HCT116 (cell line): ENCODE data around the gene KLK8. TPM values are rescaled to one million over a fixed set of nuclear protein-coding genes. Genes with fewer than 3 reads are reported as not detected.

Source experiments
- ATAC-seq: fragments of 200-7000 bp; cut with Tn5 transposase; 2 replicates; pipeline ENCODE4 v1.9.1; 2020; ENCODE audit warnings: mild to moderate bottlenecking, moderate library complexity
- BruUV-seq: library from RNA; stranded (reverse); fragments of 400-500 nt; replicated peaks from 2 replicates; lab custom pipeline; 2021; lab: Mats Ljungman, UMichigan
- CTCF ChIA-PET: fragments of 300-600 bp; sonication (Branson Sonifier 250); formaldehyde crosslinking; loops from one replicate; lab custom pipeline; 2021; ENCODE audit warnings: antibody characterized with exemption; lab: Charles Lee
- POLR2A ChIA-PET: fragments of 300-600, 350-600 bp; sonication (Branson Sonifier 250); formaldehyde crosslinking; loops from one replicate; lab custom pipeline; 2021; ENCODE audit warnings: antibody characterized with exemption; lab: Charles Lee
- RAD21 ChIA-PET, 2 experiments: fragments of 300-600 bp; sonication (Branson Sonifier 250); formaldehyde crosslinking; loops; one replicate each; lab custom pipeline; 2023; ENCODE audit warnings: low total read pairs in 2 of 2; ENCODE audit not compliant: uncharacterized antibody in 2 of 2, unreplicated experiment in 2 of 2, low non-redundant PET in 1 of 2; lab: Charles Lee
- DNase-seq: peaks from one replicate; pipeline ENCODE4 v3.0.0-alpha.2; 2010; ENCODE audit warnings: low read depth, low spot score
- H2AFZ ChIP-seq: fragments of 200-600 bp; shearing (Covaris generic), sonication (generic); 2 replicates; pipeline ENCODE4 v1.6.1; 2017; ENCODE audit warnings: low read depth, mixed run types, mixed read lengths, antibody characterized with exemption, low read length; ENCODE audit not compliant: poor library complexity, severe bottlenecking
- H3K27ac ChIP-seq: 2 replicates; pipeline ENCODE4 v1.5.1; 2012; ENCODE audit warnings: low read depth, low read length
- H3K27me3 ChIP-seq: fragments of 200-600 bp; sonication (generic); 2 replicates; pipeline ENCODE4 v1.6.1; 2016; ENCODE audit warnings: mixed run types, low read length, mixed read lengths; ENCODE audit not compliant: insufficient read depth
- H3K36me3 ChIP-seq, 2 experiments: fragments of 200-500 bp in 1 of 2; fragments of 200-600 bp in 1 of 2; sonication (Bioruptor generic) in 1 of 2; sonication (generic) in 1 of 2; 2 replicates each; pipeline versions ENCODE4 v1.5.1 to v1.6.1; 2014 to 2016; ENCODE audit warnings: low read length in 2 of 2, inconsistent platforms in 1 of 2, mixed read lengths in 1 of 2, mixed run types in 1 of 2; ENCODE audit not compliant: insufficient read depth in 2 of 2, control insufficient read depth in 1 of 2
- H3K4me1 ChIP-seq, 2 experiments: fragments of 200-600 bp in 1 of 2; sonication (generic) in 1 of 2; 2 replicates each; pipeline versions ENCODE4 v1.5.1 to v1.6.1; 2012 to 2017; ENCODE audit warnings: low read length in 2 of 2, inconsistent platforms in 1 of 2, mild to moderate bottlenecking in 1 of 2, mixed read lengths in 1 of 2, mixed run types in 1 of 2, moderate library complexity in 1 of 2; ENCODE audit not compliant: insufficient read depth in 2 of 2, control insufficient read depth in 1 of 2
- H3K4me2 ChIP-seq: fragments of 200-600 bp; sonication (generic); 2 replicates; pipeline ENCODE4 v1.6.1; 2017; ENCODE audit warnings: mixed run types, low read length, mixed read lengths
- H3K4me3 ChIP-seq, 2 experiments: fragments of 200-600 bp in 1 of 2; sonication (generic) in 1 of 2; replicated peaks in 1 of 2; 2 replicates each; pipeline ENCODE4 v1.5.1; 2011 to 2016; ENCODE audit warnings: low read length in 2 of 2, control low read depth in 1 of 2, low read depth in 1 of 2, mild to moderate bottlenecking in 1 of 2, mixed read lengths in 1 of 2, mixed run types in 1 of 2
- H3K79me2 ChIP-seq: fragments of 200-600 bp; sonication (generic); 2 replicates; pipeline ENCODE4 v1.6.1; 2017; ENCODE audit warnings: mild to moderate bottlenecking, mixed run types, low read length, moderate library complexity, mixed read lengths; ENCODE audit not compliant: insufficient read depth
- H3K9ac ChIP-seq: fragments of 200-600 bp; sonication (generic); 2 replicates; pipeline ENCODE4 v1.6.1; 2016; ENCODE audit warnings: low read length, mixed read lengths
- H3K9me2 ChIP-seq: fragments of 200-600 bp; sonication (generic), shearing (Covaris generic); 2 replicates; pipeline ENCODE4 v1.6.1; 2017; ENCODE audit warnings: mixed run types, mild to moderate bottlenecking, moderate library complexity; ENCODE audit not compliant: insufficient read depth
- H3K9me3 ChIP-seq, 2 experiments: fragments of 200-500 bp in 1 of 2; fragments of 200-600 bp in 1 of 2; sonication (Bioruptor generic) in 1 of 2; sonication (generic) in 1 of 2; 2 replicates each; pipeline ENCODE4 v1.6.1; 2014 to 2017; ENCODE audit warnings: low read length in 2 of 2, mixed read lengths in 2 of 2, inconsistent platforms in 1 of 2, low read depth in 1 of 2, mild to moderate bottlenecking in 1 of 2, mixed run types in 1 of 2, moderate library complexity in 1 of 2; ENCODE audit not compliant: control insufficient read depth in 1 of 2, insufficient read depth in 1 of 2
- H4K20me1 ChIP-seq: fragments of 200-600 bp; sonication (generic), shearing (Covaris generic); 2 replicates; pipeline ENCODE4 v1.6.1; 2017; ENCODE audit warnings: mixed run types, mild to moderate bottlenecking, moderate library complexity; ENCODE audit not compliant: insufficient read depth
- CBX3 ChIP-seq: IDR thresholded peaks from 2 replicates; pipeline ENCODE4 v1.6.1; 2012; ENCODE audit warnings: low read depth
- ELF1 ChIP-seq: IDR thresholded peaks from 2 replicates; pipeline ENCODE4 v1.6.1; 2012; ENCODE audit warnings: low read depth, borderline replicate concordance
- EZH2 ChIP-seq: fragments of 200-600 bp; sonication (generic); IDR thresholded peaks from 2 replicates; pipeline ENCODE4 v1.6.1; 2017; ENCODE audit warnings: antibody characterized with exemption, mixed run types
- FOSL1 ChIP-seq: IDR thresholded peaks from 2 replicates; pipeline ENCODE4 v1.6.1; 2012; ENCODE audit warnings: low read depth
- JUND ChIP-seq: IDR thresholded peaks from 2 replicates; pipeline ENCODE4 v1.6.1; 2012
- POLR2AphosphoS5 ChIP-seq: IDR thresholded peaks from 2 replicates; pipeline ENCODE4 v1.6.1; 2011; ENCODE audit warnings: mild to moderate bottlenecking, low read depth, low read length, moderate library complexity
- SRF ChIP-seq: IDR thresholded peaks from 2 replicates; pipeline ENCODE4 v1.6.1; 2012; ENCODE audit warnings: low read depth
- ZFX ChIP-seq: fragments of 450-650 bp; IDR thresholded peaks from 2 replicates; pipeline ENCODE4 v1.6.1; 2017
- intact Hi-C: fragments of 100-400 bp; cut with micrococcal nuclease; formaldehyde crosslinking; loops from 2 replicates; pipeline ENCODE4 v1.10.0; 2022
- total RNA-seq: library from RNA; stranded (reverse); gene quantifications from one replicate; pipeline ENCODE4 v1.2.1, GENCODE V29; 2021; ENCODE audit not compliant: unreplicated experiment
- TF ChIP-seq, protein P1 (sequence below): IDR thresholded peaks from 2 replicates; pipeline ENCODE4 v1.6.1; 2012

KLK8 gene
- total RNA-seq, 1 experiment from 2014 or later, result 92.8 TPM

DNA sequence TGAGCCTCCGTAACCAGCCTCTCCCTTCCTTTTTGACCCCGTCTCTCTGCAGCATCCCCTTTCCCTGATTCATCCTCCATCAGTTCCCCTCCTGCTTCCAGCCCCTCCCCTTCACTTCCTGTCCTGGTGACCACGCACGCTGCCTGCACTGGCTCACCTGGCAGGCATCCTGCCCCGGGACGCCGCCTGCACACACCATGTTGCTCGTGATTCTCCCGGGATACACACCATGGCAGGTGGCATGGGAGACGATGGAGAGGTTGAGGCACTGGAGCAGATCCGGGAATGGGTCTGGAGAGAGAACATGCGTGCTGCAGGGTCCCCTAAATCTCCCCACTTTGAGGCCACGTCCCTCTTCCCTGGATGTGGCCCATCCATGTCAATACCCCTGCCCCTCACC lies 29.2 kb upstream of the KLK8 start:
- Histone ChIP-seq H3K27me3 (no peaks in the 10 kb centered on the region), H3K4me1 (peaks cover 0 to 12% of the 10 kb centered on the region in 2 experiments; a peak in 2 of 4 replicates)
- ATAC-seq, result no peak
- RAD21 ChIA-PET, result interaction anchor here in 1 of 2 experiments (0.9 kb wide), 1 partner anchor 34 kb away, joined by 4 read pairs; no protein-coding TSS in a partner anchor
- no TSS peak for BruUV-seq
- TF ChIP-seq ELF1, result no peak
- TF ChIP-seq POLR2AphosphoS5, result no peak
- no peak for TF ChIP-seq JUND
- TF ChIP-seq, all 23 proteins: peak for 0
- Histone ChIP-seq H3K27ac (no peak overlapping the region), H3K9me2 (no peaks in the 10 kb centered on the region), H3K9ac (no peak overlapping the region), H3K4me2 (no peak overlapping the region), H3K4me3 (no peak overlapping the region), H4K20me1 (no peaks in the 10 kb centered on the region), H3K9me3 (no peaks in the 10 kb centered on the region), H3K36me3 (no peaks in the 10 kb centered on the region), H2AFZ (no peak overlapping the region), H3K79me2 (no peaks in the 10 kb centered on the region)
- intact Hi-C loops, result no loop called here
- DNase-seq, result no peak
- ChIA-PET POLR2A (no interaction called here), CTCF (no interaction called here)

GRCh38 chr19:51029718-51030117 lies 28.3 kb upstream of the KLK8 start:
- H3K4me3 ChIP-seq, result no peak overlapping the region
- POLR2A ChIA-PET, result no interaction called here
- no peaks in the 10 kb centered on the region for H3K36me3 ChIP-seq
- ATAC-seq, result peak; percentile 67
- CTCF ChIA-PET, result no interaction called here
- no peaks in the 10 kb centered on the region for H3K27me3 ChIP-seq
- intact Hi-C loops, result no loop called here
- RAD21 ChIA-PET, result no interaction called here
- DNase-seq, result no peak
- no peak for TF ChIP-seq POLR2AphosphoS5
- no peak for TF ChIP-seq EZH2
- TF ChIP-seq FOSL1, result no peak
- no peak for TF ChIP-seq ELF1
- TF ChIP-seq, protein P1, sequence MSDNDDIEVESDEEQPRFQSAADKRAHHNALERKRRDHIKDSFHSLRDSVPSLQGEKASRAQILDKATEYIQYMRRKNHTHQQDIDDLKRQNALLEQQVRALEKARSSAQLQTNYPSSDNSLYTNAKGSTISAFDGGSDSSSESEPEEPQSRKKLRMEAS, result no peak
- TF ChIP-seq JUND, result no peak
- TF ChIP-seq SRF, result no peak
- no peak for TF ChIP-seq CBX3
- TF ChIP-seq ZFX, result no peak
- TF ChIP-seq, all 23 proteins: peak for 0
- H3K27ac ChIP-seq, result no peak overlapping the region
- no TSS peak for BruUV-seq
- H4K20me1 ChIP-seq, result no peaks in the 10 kb centered on the region
- H3K9me3 ChIP-seq, result no peaks in the 10 kb centered on the region
- H3K4me2 ChIP-seq, result no peak overlapping the region
- H2AFZ ChIP-seq, result no peak overlapping the region
- peaks cover 0 to 12% of the 10 kb centered on the region in 2 experiments; a peak in 2 of 4 replicates for H3K4me1 ChIP-seq
- H3K9me2 ChIP-seq, result no peaks in the 10 kb centered on the region
- no peaks in the 10 kb centered on the region for H3K79me2 ChIP-seq
- H3K9ac ChIP-seq, result no peak overlapping the region
